PC-9 (cell line): ENCODE results near the gene C1orf94.

Source experiments
- EZH2 ChIP-seq: fragments of 200-600 bp; sonication (generic); IDR thresholded peaks from 2 replicates; pipeline ENCODE4 v1.8.0; 2017; ENCODE audit warnings: antibody characterized with exemption, low read depth
- TF ChIP-seq, protein P1 (sequence below): fragments of 200-600 bp; sonication (generic); conservative IDR thresholded peaks from 2 replicates; pipeline ENCODE4 v1.6.1; 2017; ENCODE audit warnings: mixed run types, antibody characterized with exemption, mild to moderate bottlenecking, moderate library complexity

GRCh38 chr1:34268311-34268954, 91.7 kb downstream of the C1orf94 start:
- TF ChIP-seq, protein P1, sequence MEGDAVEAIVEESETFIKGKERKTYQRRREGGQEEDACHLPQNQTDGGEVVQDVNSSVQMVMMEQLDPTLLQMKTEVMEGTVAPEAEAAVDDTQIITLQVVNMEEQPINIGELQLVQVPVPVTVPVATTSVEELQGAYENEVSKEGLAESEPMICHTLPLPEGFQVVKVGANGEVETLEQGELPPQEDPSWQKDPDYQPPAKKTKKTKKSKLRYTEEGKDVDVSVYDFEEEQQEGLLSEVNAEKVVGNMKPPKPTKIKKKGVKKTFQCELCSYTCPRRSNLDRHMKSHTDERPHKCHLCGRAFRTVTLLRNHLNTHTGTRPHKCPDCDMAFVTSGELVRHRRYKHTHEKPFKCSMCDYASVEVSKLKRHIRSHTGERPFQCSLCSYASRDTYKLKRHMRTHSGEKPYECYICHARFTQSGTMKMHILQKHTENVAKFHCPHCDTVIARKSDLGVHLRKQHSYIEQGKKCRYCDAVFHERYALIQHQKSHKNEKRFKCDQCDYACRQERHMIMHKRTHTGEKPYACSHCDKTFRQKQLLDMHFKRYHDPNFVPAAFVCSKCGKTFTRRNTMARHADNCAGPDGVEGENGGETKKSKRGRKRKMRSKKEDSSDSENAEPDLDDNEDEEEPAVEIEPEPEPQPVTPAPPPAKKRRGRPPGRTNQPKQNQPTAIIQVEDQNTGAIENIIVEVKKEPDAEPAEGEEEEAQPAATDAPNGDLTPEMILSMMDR: no peak
- TF ChIP-seq EZH2: no peak
